Stimulated activated naive B cell treated with anti-CD40 and anti-IgM and Interleukin-4, amounts not matched to agents 10 μg/mL and 1 μg/mL and 100 μg/mL, for 72 hours (primary cell): ENCODE results near the gene SPATA46.

Experiments
- ATAC-seq, 2 donors: fragments of 150-1000 bp; cut with Tn5 transposase; replicated peaks; 2 replicates each; pipeline ENCODE4 v1.10.0; 2021; ENCODE audit warnings: moderate library complexity in 1 of 2
- DNase-seq: peaks from one replicate; pipeline ENCODE4 v3.0.0; 2021
- H3K27ac Mint-ChIP-seq: one replicate; pipeline ENCODE4 v1.8.0; 2022; ENCODE audit warnings: mild to moderate bottlenecking, mixed read lengths
- H3K27me3 Mint-ChIP-seq, 2 donors: one replicate each; pipeline ENCODE4 v1.8.0; 2022; ENCODE audit warnings: mixed read lengths in 2 of 2
- H3K36me3 Mint-ChIP-seq, 2 donors: one replicate each; pipeline ENCODE4 v1.8.0; 2022; ENCODE audit warnings: mixed read lengths in 2 of 2, mild to moderate bottlenecking in 1 of 2
- H3K4me1 Mint-ChIP-seq, 2 donors: one replicate each; pipeline ENCODE4 v1.8.0; 2022; ENCODE audit warnings: mixed read lengths in 2 of 2, mild to moderate bottlenecking in 1 of 2
- H3K4me3 Mint-ChIP-seq, 2 donors: one replicate each; pipeline ENCODE4 v1.8.0; 2022; ENCODE audit warnings: mild to moderate bottlenecking in 2 of 2, mixed read lengths in 2 of 2, moderate library complexity in 1 of 2
- H3K9me3 Mint-ChIP-seq, 2 donors: one replicate each; pipeline ENCODE4 v1.8.0; 2022; ENCODE audit warnings: mixed read lengths in 2 of 2, mild to moderate bottlenecking in 1 of 2

The SPATA46 gene

DNA sequence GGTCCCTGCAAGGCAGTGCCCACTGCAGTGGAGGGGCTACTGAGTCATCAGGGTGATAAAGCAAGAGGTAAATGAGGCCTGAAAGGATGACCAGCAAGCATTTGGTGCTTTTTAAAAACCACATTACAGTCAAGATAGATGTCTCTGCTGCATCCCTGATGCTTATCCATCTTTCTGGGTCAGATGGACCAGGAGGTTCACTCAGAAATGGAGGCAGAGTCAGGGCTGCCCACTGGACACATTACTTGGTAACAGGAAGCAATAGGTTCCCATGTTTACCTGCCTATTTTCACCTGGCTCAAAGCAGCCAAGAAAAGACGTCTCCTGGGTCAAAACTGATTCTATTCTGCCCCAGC lies 3.6 kb downstream of the SPATA46 start:
- Mint-ChIP-seq H3K27ac (peak overlapping the region; percentile 32), H3K27me3 (no peaks in the 10 kb centered on the region), H3K4me3 (no peak overlapping the region), H3K9me3 (no peaks in the 10 kb centered on the region), H3K36me3 (no peaks in the 10 kb centered on the region), H3K4me1 (no peaks in the 10 kb centered on the region)
- ATAC-seq (no peak), DNase-seq (no peak)

- Mint-ChIP-seq H3K36me3 (no peaks in the 10 kb centered on the region), H3K27me3 (no peaks in the 10 kb centered on the region), H3K9me3 (no peaks in the 10 kb centered on the region), H3K4me1 (no peaks in the 10 kb centered on the region), H3K4me3 (no peak overlapping the region), H3K27ac (peak overlapping the region; percentile 32)
- DNase-seq (no peak), ATAC-seq (peak in 1 of 2 donors; percentile 19)
Observed at GRCh38 chr1:162372159-162373071, 4.2 kb downstream of the SPATA46 start.

- ATAC-seq (no peak), DNase-seq (no peak)
- no peaks in the 10 kb centered on the region for H3K36me3 Mint-ChIP-seq
- H3K27me3 Mint-ChIP-seq: no peaks in the 10 kb centered on the region
- no peaks in the 10 kb centered on the region for H3K9me3 Mint-ChIP-seq
- no peaks in the 10 kb centered on the region for H3K4me1 Mint-ChIP-seq
- no peak overlapping the region for H3K27ac Mint-ChIP-seq
- H3K4me3 Mint-ChIP-seq: no peak overlapping the region
Observed at GRCh38 chr1:162371611-162372010, 5.0 kb downstream of the SPATA46 start.

DNA sequence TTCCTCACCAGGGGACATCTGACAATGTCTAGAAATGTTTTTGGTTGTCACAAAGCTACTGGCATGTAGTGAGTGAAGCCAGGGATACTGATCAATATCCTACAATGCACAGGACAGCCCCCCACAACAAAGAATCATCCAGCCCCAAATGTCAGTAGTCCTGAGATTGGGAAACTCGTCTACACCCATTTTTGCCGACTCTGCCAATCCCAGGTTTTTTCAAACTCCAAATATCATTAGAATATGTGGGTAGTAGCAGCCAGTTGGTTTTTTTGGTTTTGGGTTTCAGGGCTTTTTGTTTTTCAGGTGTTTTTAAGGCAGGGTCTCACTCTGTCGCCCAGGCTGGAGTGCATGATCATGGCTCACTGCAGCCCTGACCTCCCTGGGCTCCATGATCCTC lies 5.9 kb downstream of the SPATA46 start:
- no peak overlapping the region for H3K4me3 Mint-ChIP-seq
- H3K9me3 Mint-ChIP-seq: no peaks in the 10 kb centered on the region
- ATAC-seq: no peak
- H3K36me3 Mint-ChIP-seq: no peaks in the 10 kb centered on the region
- no peaks in the 10 kb centered on the region for H3K4me1 Mint-ChIP-seq
- no peaks in the 10 kb centered on the region for H3K27me3 Mint-ChIP-seq
- no peak overlapping the region for H3K27ac Mint-ChIP-seq
- no peak for DNase-seq

DNA sequence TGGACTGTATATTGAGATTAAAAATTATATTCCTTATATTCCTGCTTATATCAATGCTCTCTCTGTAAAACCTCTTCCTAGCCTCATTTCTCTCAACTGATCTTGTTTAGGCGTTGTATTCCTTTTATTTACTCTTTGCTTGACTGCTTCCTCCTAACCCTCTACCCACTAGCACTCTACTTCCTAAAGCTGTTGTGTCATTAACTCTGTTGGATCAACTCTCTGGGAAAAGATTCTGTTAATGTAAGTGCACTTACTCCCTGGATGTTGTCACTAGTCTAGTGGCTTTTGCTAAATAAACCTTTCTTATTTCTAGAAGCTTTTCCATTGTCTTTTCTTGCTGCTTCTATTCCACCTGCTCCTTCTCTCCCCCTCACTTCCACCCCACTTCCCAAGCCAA lies 6.5 kb downstream of the SPATA46 start:
- no peak for ATAC-seq
- no peak overlapping the region for H3K4me3 Mint-ChIP-seq
- no peak overlapping the region for H3K27ac Mint-ChIP-seq
- H3K27me3 Mint-ChIP-seq: peaks cover 0 to 3% of the 10 kb centered on the region in 2 donors
- no peaks in the 10 kb centered on the region for H3K36me3 Mint-ChIP-seq
- DNase-seq: no peak
- no peaks in the 10 kb centered on the region for H3K4me1 Mint-ChIP-seq
- no peaks in the 10 kb centered on the region for H3K9me3 Mint-ChIP-seq

- no peak for ATAC-seq
- Mint-ChIP-seq H3K4me1 (no peaks in the 10 kb centered on the region), H3K36me3 (no peaks in the 10 kb centered on the region), H3K9me3 (no peaks in the 10 kb centered on the region), H3K27me3 (peaks cover 0 to 6% of the 10 kb centered on the region in 2 donors), H3K27ac (no peak overlapping the region), H3K4me3 (no peak overlapping the region)
- DNase-seq: no peak
Observed at GRCh38 chr1:162369571-162369970, 7.1 kb downstream of the SPATA46 start.

GRCh38 chr1:162368451-162368850 lies 8.2 kb downstream of the SPATA46 start:
- H3K9me3 Mint-ChIP-seq: no peaks in the 10 kb centered on the region
- no peak overlapping the region for H3K27ac Mint-ChIP-seq
- no peak for ATAC-seq
- H3K36me3 Mint-ChIP-seq: no peaks in the 10 kb centered on the region
- no peaks in the 10 kb centered on the region for H3K4me1 Mint-ChIP-seq
- peaks cover 7 to 15% of the 10 kb centered on the region in 2 donors for H3K27me3 Mint-ChIP-seq
- no peak for DNase-seq
- no peak overlapping the region for H3K4me3 Mint-ChIP-seq

- ATAC-seq: no peak
- Mint-ChIP-seq H3K9me3 (no peaks in the 10 kb centered on the region), H3K27ac (no peak overlapping the region), H3K4me1 (no peaks in the 10 kb centered on the region), H3K27me3 (peaks cover 14 to 22% of the 10 kb centered on the region in 2 donors), H3K4me3 (no peak overlapping the region), H3K36me3 (no peaks in the 10 kb centered on the region)
- DNase-seq: no peak
Observed at GRCh38 chr1:162367772-162368171, 8.9 kb downstream of the SPATA46 start.

DNA sequence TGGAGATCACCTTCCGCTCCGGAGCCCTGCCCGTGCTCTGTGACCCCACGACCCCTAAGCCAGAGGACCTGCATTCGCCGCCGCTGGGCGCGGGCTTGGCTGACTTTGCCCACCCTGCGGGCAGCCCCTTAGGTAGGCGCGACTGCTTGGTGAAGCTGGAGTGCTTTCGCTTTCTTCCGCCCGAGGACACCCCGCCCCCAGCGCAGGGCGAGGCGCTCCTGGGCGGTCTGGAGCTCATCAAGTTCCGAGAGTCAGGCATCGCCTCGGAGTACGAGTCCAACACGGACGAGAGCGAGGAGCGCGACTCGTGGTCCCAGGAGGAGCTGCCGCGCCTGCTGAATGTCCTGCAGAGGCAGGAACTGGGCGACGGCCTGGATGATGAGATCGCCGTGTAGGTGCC lies 9.6 kb downstream of the SPATA46 start:
- H3K27ac Mint-ChIP-seq: peak overlapping the region; percentile 26
- no peaks in the 10 kb centered on the region for H3K36me3 Mint-ChIP-seq
- peaks cover 16 to 25% of the 10 kb centered on the region in 2 donors for H3K27me3 Mint-ChIP-seq
- H3K9me3 Mint-ChIP-seq: no peaks in the 10 kb centered on the region
- peaks cover 0 to 2% of the 10 kb centered on the region in 2 donors for H3K4me1 Mint-ChIP-seq
- no peak for ATAC-seq
- DNase-seq: no peak
- peak overlapping the region in 1 of 2 donors; percentile 31 for H3K4me3 Mint-ChIP-seq

DNA sequence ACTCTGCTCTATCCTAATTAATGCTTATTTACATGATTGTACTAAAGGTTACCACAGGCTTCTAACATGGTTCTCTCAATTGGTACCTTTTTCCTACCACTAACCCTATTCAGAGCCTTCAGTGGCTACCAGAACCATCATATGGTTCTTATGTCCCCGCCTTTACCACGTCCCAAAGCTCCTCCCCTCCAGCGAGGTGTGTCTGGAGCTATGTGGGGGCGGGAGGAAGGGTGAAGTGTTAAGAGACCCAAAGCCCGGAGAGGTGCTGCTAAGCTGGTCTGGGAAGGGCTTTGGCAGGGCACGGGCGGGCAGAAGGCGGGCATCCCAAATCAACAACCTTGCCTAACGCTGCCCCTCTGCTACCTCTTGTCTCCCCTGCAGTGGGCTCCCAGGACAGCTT lies 10.0 kb downstream of the SPATA46 start:
- peak overlapping the region in 1 of 2 donors; percentile 31 for H3K4me3 Mint-ChIP-seq
- H3K4me1 Mint-ChIP-seq: peaks cover 3 to 6% of the 10 kb centered on the region in 2 donors
- peaks cover 16 to 25% of the 10 kb centered on the region in 2 donors for H3K27me3 Mint-ChIP-seq
- no peak for DNase-seq
- no peaks in the 10 kb centered on the region for H3K36me3 Mint-ChIP-seq
- H3K27ac Mint-ChIP-seq: no peak overlapping the region
- no peak for ATAC-seq
- no peaks in the 10 kb centered on the region for H3K9me3 Mint-ChIP-seq

GRCh38 chr1:162366149-162366548 lies 10.5 kb downstream of the SPATA46 start:
- Mint-ChIP-seq H3K27ac (no peak overlapping the region), H3K27me3 (peaks cover 16 to 25% of the 10 kb centered on the region in 2 donors), H3K4me1 (peaks cover 5 to 10% of the 10 kb centered on the region in 2 donors), H3K9me3 (no peaks in the 10 kb centered on the region), H3K36me3 (no peaks in the 10 kb centered on the region), H3K4me3 (no peak overlapping the region)
- DNase-seq (no peak), ATAC-seq (no peak)

DNA sequence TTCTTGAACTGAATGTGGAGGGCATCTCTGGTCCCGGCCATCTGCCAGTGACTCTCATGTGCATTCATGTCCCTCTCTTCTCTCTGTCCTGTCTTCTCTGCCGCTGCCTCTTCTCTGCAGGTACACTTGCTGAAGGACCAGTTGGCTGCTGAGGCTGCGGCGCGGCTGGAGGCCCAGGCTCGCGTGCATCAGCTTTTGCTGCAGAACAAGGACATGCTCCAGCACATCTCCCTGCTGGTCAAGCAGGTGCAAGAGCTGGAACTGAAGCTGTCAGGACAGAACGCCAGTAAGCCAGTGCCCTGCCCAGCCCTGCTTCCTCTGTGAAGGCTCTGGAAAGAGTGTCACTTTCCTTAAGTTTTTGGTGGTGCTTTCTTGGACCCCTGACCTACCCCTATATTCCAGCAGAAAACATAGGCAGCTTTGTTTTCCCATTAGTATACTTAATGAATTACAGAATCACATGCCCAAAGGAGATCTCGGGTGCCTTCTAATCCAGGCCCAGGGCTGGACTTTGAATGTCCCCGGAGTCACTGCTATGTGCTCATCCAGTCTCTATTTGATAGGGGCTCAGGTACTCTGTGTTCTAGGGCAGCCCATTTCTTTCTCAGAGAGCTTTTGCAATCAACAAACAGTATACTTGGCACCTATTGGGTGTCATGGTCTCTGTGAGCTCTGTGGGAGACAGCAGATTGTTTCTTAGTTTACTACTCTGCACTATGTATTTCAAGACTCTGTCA lies 11.2 kb downstream of the SPATA46 start:
- Mint-ChIP-seq H3K27me3 (peaks cover 16 to 27% of the 10 kb centered on the region in 2 donors), H3K9me3 (no peaks in the 10 kb centered on the region), H3K4me3 (no peak overlapping the region), H3K27ac (no peak overlapping the region), H3K4me1 (peaks cover 5 to 10% of the 10 kb centered on the region in 2 donors), H3K36me3 (no peaks in the 10 kb centered on the region)
- DNase-seq (no peak), ATAC-seq (no peak)

GRCh38 chr1:162364498-162364897 lies 12.2 kb downstream of the SPATA46 start:
- peaks cover 16 to 32% of the 10 kb centered on the region in 2 donors for H3K27me3 Mint-ChIP-seq
- H3K36me3 Mint-ChIP-seq: no peaks in the 10 kb centered on the region
- ATAC-seq (no peak), DNase-seq (no peak)
- H3K4me1 Mint-ChIP-seq: peaks cover 5 to 10% of the 10 kb centered on the region in 2 donors
- H3K4me3 Mint-ChIP-seq: no peak overlapping the region
- H3K9me3 Mint-ChIP-seq: no peaks in the 10 kb centered on the region
- H3K27ac Mint-ChIP-seq: no peak overlapping the region

- DNase-seq (no peak), ATAC-seq (no peak)
- no peaks in the 10 kb centered on the region for H3K36me3 Mint-ChIP-seq
- peaks cover 16 to 32% of the 10 kb centered on the region in 2 donors for H3K27me3 Mint-ChIP-seq
- H3K4me1 Mint-ChIP-seq: peaks cover 5 to 10% of the 10 kb centered on the region in 2 donors
- H3K4me3 Mint-ChIP-seq: no peak overlapping the region
- H3K9me3 Mint-ChIP-seq: no peaks in the 10 kb centered on the region
- no peak overlapping the region for H3K27ac Mint-ChIP-seq
Observed at GRCh38 chr1:162363823-162364222, 12.8 kb downstream of the SPATA46 start.

DNA sequence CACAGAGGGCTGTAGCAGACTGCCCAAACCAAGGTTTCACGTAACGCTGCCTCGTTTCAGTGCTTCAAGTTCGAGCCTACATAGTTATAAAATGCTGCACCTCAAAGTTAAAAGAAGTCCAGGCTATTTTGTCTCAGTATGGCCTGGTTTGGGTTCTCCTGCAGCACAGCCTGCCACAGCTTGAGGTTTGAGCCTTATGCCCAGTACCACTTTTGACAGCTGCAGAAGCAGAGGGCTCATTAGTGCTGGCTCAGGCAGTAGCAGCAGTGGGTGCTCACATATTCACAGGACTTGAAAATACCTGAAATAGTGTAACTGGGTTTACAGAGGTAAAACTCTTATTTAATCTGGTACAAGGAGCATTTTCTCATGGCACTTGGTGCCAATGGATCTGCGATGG lies 15.3 kb downstream of the SPATA46 start:
- ATAC-seq (peak; percentile 52 to 55), DNase-seq (no peak)
- H3K36me3 Mint-ChIP-seq: no peaks in the 10 kb centered on the region
- no peak overlapping the region for H3K27ac Mint-ChIP-seq
- no peaks in the 10 kb centered on the region for H3K9me3 Mint-ChIP-seq
- peaks cover 28 to 48% of the 10 kb centered on the region in 2 donors for H3K27me3 Mint-ChIP-seq
- no peak overlapping the region for H3K4me3 Mint-ChIP-seq
- H3K4me1 Mint-ChIP-seq: peaks cover 5 to 10% of the 10 kb centered on the region in 2 donors
